COLO829 (cell line): Measurements from ENCODE around the gene SPIN1.

Experiments
- DNase-seq: peaks from one replicate; pipeline ENCODE4 v3.0.0; 2012; ENCODE audit warnings: low spot score

SPIN1 gene

DNA sequence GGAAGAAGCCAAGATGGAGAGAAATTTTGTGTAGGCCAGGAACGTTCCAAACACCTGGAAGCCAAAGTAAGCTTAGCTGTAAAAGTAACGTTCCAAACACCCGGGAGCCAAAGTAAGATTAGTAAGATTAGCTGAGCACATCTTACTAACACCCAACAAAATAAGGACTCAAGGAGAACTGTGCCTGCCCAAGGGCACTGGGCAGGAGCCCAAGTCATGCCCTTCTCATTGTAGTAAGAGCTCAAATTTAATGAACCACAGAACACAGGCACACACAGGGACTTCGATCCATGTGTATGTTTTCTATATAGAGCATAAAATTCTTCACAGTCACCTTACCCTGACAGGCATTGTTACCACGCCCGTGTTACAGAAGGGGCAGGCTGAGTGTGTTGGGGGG, 110.6 kb downstream of the SPIN1 start:
- no peak for DNase-seq

DNA sequence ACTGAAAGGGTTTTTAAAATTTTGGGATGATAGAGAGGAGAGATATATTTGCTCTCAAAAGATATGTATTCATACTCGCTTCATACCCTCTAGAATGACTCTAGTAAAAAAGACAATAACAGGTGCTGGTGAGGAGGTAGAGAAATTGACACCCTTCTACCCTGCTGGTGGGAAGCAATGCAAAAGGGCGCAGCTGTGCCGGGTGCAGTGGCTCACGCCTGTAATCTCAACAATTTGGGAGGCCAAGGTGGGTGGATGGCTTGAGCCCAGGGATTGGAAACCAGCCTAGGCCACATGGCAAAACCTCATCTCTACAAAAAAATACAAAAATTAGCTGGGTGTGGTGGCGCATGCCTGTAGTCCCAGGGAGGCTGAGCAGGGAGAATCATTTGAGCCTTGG, 112.8 kb downstream of the SPIN1 start:
- DNase-seq: no peak

DNA sequence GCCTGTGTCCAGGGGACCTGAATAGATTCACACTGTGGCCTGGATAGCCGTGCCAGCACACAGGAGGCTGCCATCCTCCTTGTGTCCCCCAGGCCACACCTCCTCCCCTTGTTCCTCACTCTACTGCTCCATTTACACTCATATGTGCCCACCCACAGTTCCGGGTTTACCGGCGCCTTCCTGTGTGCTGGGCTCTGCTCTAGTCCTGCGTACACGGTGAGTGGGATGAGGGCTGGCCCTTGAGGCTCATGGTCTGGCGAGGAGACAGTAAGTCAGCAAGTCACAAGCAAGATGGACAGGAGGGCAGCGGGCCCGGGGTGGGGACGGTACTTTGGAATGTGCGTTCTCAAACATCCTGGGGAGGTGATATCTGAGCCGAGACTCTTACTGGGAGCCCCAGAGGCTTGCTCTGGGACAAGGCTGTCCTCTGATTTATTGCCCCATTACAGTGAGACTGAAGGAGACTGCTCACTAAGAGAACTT, 114.3 kb downstream of the SPIN1 start:
- DNase-seq: no peak

- DNase-seq: no peak
Measured at GRCh38 chr9:88503081-88503844, 115.0 kb downstream of the SPIN1 start.

DNA sequence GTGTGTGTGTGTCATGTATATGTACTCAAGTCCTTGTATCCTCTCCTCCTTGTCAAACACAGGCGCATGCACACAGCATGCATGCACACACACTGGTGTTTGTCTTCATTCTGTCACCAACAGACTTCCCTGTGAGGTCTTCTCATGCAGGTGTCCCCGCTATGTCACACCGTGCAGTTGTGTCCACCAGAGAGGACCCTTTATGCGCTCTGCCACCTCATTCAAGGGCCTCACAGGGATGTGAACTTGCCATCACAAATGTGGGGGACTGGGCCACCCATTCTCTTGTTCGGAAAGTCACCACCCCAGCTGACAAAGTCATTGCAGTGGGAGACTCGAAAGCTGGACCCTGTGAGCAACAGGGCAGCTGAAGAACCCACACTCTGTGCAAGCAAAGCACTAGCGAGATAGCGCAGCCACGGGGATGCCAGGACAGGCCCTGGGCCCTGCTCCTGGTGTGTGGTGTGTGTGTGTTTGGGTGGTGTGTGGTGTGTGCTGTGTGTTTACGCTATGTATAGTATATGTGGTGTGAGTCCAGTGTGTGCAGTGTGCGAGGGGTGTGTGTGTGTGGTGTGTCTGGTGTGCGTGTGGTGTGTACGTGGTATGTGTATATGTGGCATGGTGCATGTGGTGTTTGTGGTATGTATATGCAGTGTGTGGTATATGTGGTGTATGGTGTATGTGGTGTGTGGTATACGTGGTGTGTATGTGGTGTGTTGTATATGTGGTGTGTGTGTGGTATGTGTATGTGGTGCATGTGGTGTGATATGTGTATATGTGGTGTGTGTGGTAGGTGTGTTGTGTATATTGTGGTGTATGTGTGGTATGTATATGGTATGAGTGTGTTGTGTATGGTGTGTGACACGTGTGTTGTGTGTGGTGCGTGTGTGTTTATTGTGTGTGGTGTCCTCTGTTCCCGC, 115.9 kb downstream of the SPIN1 start:
- DNase-seq: no peak

DNA sequence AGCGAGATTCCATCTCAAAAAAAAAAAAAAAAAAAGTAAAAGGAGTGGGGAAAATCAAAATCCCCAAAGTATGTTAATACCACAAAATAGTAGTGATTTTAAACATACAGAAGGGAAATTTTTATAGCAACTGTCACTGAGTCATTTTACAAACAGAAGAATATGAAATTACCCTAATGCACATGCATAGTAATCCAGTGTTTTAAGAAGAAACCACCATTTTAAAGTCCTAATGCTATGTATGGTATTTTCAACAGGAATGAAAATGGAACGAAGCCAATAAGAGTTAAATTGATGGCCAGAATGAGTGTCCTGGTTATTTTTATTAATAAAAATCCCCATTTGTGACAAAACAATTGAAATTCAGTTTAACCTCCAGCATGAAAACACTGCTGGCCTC, 120.1 kb downstream of the SPIN1 start:
- no peak for DNase-seq

DNA sequence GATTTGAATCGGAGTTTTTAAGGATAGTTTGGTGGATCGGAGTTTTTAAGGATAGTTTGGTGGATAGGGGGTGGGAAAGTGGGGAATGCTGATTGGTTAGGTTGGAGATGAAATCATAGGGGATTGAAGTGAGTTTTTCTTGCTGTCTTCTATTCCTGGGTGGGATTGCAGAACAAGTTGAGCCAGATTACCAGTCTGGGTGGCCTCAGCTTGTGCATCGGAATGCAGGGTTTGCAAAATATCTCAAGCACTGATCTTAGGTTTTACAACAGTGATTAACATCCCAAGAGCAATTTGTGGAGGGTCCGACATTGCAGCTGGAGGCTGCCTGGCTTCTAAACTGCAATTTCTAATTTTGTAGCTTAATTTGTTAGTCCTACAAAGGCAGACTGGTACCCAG, 123.7 kb downstream of the SPIN1 start:
- DNase-seq: no peak

GRCh38 chr9:88514247-88514646, 126.0 kb downstream of the SPIN1 start:
- DNase-seq: no peak

DNA sequence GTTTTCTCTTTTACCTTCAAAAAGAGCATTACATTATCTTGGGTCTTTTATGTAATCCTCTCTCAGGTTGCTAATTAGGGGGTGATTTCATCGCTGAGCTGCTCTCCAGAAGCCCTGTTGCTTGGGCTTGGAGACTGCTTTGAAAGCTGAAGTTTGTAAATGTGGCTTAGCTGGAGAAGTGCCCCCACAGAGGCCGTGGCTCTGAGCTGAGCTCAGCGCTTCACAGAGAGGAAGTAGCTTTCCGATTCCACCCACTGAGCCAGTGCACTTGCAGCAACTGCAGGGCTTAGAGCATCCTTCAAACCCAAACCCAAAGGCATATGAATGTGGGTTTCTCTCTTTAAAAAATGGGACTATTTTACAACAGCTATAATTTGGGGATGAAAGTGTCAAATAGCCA, 133.1 kb downstream of the SPIN1 start:
- no peak for DNase-seq

- no peak for DNase-seq
Measured at GRCh38 chr9:88522360-88522759, 134.1 kb downstream of the SPIN1 start.

DNA sequence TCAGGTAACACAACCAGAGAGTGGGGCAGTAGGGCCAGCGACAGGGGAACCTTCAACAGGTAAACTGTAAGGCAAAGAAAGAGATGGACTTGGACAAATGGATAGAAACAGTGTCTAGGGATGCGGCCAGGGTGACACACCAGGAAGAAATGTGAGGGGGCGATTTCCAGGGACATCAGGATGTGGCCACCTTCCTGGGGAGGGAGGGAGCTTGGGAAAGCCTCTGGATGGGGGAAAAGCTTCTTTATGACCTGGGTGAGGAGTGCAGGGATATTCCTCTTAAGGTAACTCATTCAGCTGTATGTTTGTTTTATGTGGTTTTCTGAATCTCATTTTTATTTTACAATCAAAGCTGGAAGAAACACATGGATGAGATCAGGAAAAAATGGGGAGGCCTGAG, 134.8 kb downstream of the SPIN1 start:
- no peak for DNase-seq

GRCh38 chr9:88524911-88525310, 136.7 kb downstream of the SPIN1 start:
- DNase-seq: no peak

- DNase-seq: no peak
Measured at GRCh38 chr9:88527618-88528017, 139.4 kb downstream of the SPIN1 start.
